Measurements from ENCODE around the gene STK39.

STK39 gene

DNA sequence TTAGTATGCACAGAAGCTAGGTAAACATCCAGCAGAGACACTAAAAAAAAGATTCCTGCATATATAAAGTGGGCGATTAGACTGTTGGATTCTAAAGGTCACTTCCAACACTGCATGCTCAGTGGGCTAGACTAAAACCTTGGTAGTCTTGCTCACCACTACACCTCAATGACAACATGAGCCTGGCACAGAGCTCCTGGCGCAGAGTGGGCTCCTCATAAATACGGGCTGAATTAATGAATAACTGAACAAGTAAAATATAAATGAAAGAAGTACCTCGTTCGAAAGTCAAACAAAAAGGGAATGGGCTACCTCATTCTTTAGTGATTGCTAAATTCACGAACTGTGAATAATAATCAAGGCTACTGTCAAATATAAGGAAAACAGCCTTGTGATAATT, 185.3 kb downstream of the STK39 start:
- Histone ChIP-seq H3K79me2 (ENCODE audit: insufficient read depth, low read length) (no peaks in the 10 kb centered on the region), H3K4me1 (ENCODE audit: insufficient read depth, low read length) (no peaks in the 10 kb centered on the region), H3K4me3 (ENCODE audit: low read depth in 1 of 2, low read length in 2 of 2) (no peak overlapping the region), H3K36me3 (ENCODE audit: insufficient read depth, low read length) (peaks cover 22% of the 10 kb centered on the region), H3K27ac (ENCODE audit: low read length) (no peak overlapping the region), H3K9ac (ENCODE audit: low read depth, low read length) (no peak overlapping the region), H3K4me2 (ENCODE audit: insufficient read depth, low read length) (no peak overlapping the region), H3K27me3 (ENCODE audit: insufficient read depth, low read length, poor library complexity) (no peaks in the 10 kb centered on the region), H4K20me1 (ENCODE audit: insufficient read depth, low read length) (no peaks in the 10 kb centered on the region), H3K9me3 (ENCODE audit: insufficient read depth, low read length, severe bottlenecking) (no peaks in the 10 kb centered on the region), H2AFZ (ENCODE audit: low read depth, low read length) (no peak overlapping the region)
- no peak for DNase-seq
- no peak for ATAC-seq (ENCODE audit: insufficient read depth, low read depth)
- TF ChIP-seq, protein P1, sequence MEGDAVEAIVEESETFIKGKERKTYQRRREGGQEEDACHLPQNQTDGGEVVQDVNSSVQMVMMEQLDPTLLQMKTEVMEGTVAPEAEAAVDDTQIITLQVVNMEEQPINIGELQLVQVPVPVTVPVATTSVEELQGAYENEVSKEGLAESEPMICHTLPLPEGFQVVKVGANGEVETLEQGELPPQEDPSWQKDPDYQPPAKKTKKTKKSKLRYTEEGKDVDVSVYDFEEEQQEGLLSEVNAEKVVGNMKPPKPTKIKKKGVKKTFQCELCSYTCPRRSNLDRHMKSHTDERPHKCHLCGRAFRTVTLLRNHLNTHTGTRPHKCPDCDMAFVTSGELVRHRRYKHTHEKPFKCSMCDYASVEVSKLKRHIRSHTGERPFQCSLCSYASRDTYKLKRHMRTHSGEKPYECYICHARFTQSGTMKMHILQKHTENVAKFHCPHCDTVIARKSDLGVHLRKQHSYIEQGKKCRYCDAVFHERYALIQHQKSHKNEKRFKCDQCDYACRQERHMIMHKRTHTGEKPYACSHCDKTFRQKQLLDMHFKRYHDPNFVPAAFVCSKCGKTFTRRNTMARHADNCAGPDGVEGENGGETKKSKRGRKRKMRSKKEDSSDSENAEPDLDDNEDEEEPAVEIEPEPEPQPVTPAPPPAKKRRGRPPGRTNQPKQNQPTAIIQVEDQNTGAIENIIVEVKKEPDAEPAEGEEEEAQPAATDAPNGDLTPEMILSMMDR (IDR thresholded peaks at IDR 0.05; ENCODE audit: borderline replicate concordance, extremely low read depth, low read length, poor library complexity, severe bottlenecking) = no peak
- TF ChIP-seq EZH2 (IDR thresholded peaks at IDR 0.05; ENCODE audit: borderline replicate concordance, low read depth, low read length, severe bottlenecking) = no peak

DNA sequence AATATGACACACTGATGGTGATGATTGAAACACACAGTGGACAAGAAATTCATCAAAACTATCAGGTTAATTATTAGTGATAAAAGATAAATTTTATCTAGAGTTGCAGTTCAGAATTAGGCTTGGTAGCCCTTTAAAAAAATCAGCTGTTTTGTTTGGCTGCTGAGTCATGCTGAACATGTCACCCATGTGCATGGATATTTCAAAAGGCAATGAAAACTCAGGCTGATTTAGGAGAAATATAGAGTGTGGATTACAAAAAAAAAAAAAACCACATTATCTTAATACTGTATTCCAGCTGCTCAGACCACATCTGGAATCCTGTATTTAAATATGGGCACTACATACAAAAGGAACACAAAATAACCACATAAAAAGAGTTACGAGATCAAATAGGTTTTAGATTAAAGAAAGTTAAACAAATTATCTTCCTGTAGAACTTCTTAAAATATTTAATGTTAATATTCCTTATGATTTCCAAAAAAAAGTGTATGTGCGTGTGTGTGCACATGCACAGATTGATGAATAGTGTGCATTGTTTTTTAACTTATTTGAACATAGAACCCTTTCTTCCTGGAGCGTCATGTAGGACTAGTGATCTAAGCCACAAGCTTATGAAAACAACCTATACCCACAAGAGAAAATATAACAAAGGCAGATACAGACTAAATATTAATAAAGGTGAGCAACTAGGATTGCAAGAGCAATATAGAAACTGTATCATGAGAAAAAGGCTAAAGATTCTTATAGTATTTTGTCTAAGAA, 186.2 kb downstream of the STK39 start:
- TF ChIP-seq, protein P1 (IDR thresholded peaks at IDR 0.05; ENCODE audit: borderline replicate concordance, extremely low read depth, low read length, poor library complexity, severe bottlenecking) = no peak
- no peak for TF ChIP-seq EZH2 (IDR thresholded peaks at IDR 0.05; ENCODE audit: borderline replicate concordance, low read depth, low read length, severe bottlenecking)
- no peaks in the 10 kb centered on the region for H3K79me2 ChIP-seq (ENCODE audit: insufficient read depth, low read length)
- no peak for ATAC-seq (ENCODE audit: insufficient read depth, low read depth)
- H3K27me3 ChIP-seq (ENCODE audit: insufficient read depth, low read length, poor library complexity) = no peaks in the 10 kb centered on the region
- H3K9ac ChIP-seq (ENCODE audit: low read depth, low read length) = no peak overlapping the region
- H3K27ac ChIP-seq (ENCODE audit: low read length) = no peak overlapping the region
- peaks cover 28% of the 10 kb centered on the region for H3K36me3 ChIP-seq (ENCODE audit: insufficient read depth, low read length)
- H3K4me2 ChIP-seq (ENCODE audit: insufficient read depth, low read length) = no peak overlapping the region
- 0 out of 2 replicates have a peak, but pooled peaks cover 2% of the 10 kb centered on the region for H4K20me1 ChIP-seq (ENCODE audit: insufficient read depth, low read length)
- H3K4me1 ChIP-seq (ENCODE audit: insufficient read depth, low read length) = no peaks in the 10 kb centered on the region
- H2AFZ ChIP-seq (ENCODE audit: low read depth, low read length) = no peak overlapping the region
- no peak for DNase-seq
- no peak overlapping the region for H3K4me3 ChIP-seq (ENCODE audit: low read depth in 1 of 2, low read length in 2 of 2)
- H3K9me3 ChIP-seq (ENCODE audit: insufficient read depth, low read length, severe bottlenecking) = no peaks in the 10 kb centered on the region

DNA sequence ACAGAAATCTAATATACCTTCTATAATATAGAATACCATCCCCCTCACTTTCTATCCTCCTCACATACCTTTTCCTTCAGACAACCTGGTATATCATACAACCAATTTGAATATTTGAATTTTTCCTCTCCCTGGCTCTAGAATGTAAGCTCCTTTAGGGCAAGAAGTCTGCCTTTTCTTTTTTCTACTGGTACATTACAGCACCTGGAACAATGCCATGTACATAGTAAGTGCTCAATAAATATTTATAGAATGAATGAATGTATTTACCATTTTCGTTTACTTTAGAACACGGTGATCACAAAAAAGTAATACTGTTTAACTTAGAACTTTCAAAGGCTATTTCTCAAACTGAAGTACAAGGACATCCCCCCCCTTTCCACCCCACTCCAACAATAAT, 187.6 kb downstream of the STK39 start:
- Histone ChIP-seq H3K9ac (ENCODE audit: low read depth, low read length) (no peak overlapping the region), H2AFZ (ENCODE audit: low read depth, low read length) (no peak overlapping the region), H3K4me3 (ENCODE audit: low read depth in 1 of 2, low read length in 2 of 2) (no peak overlapping the region), H3K79me2 (ENCODE audit: insufficient read depth, low read length) (no peaks in the 10 kb centered on the region), H3K4me1 (ENCODE audit: insufficient read depth, low read length) (no peaks in the 10 kb centered on the region), H3K27me3 (ENCODE audit: insufficient read depth, low read length, poor library complexity) (no peaks in the 10 kb centered on the region), H4K20me1 (ENCODE audit: insufficient read depth, low read length) (0 out of 2 replicates have a peak, but pooled peaks cover 2% of the 10 kb centered on the region), H3K27ac (ENCODE audit: low read length) (no peak overlapping the region), H3K4me2 (ENCODE audit: insufficient read depth, low read length) (no peak overlapping the region), H3K9me3 (ENCODE audit: insufficient read depth, low read length, severe bottlenecking) (no peaks in the 10 kb centered on the region), H3K36me3 (ENCODE audit: insufficient read depth, low read length) (peaks cover 24% of the 10 kb centered on the region)
- DNase-seq = no peak
- TF ChIP-seq, protein P1 (IDR thresholded peaks at IDR 0.05; ENCODE audit: borderline replicate concordance, extremely low read depth, low read length, poor library complexity, severe bottlenecking) = no peak
- no peak for TF ChIP-seq EZH2 (IDR thresholded peaks at IDR 0.05; ENCODE audit: borderline replicate concordance, low read depth, low read length, severe bottlenecking)
- ATAC-seq (ENCODE audit: insufficient read depth, low read depth) = no peak
